H1 (cell line): ENCODE measurements around the gene KCNC3. TPM values are rescaled to one million over a fixed set of nuclear protein-coding genes. Genes with fewer than 3 reads are reported as not detected.

Source experiments
- CTCF ChIA-PET: fragments of 300-600 bp; sonication (Branson Sonifier 250); formaldehyde crosslinking; loops from one replicate; lab custom pipeline; 2021; ENCODE audit not compliant: partially characterized antibody; lab: Charles Lee
- POLR2A ChIA-PET: fragments of 300-600 bp; sonication (Branson Sonifier 250); formaldehyde crosslinking; loops from one replicate; lab custom pipeline; 2021; ENCODE audit warnings: inconsistent platforms; ENCODE audit not compliant: partially characterized antibody; lab: Charles Lee
- DNase-seq, 2 experiments: peaks; one replicate each; pipeline versions ENCODE4 v3.0.0 to v3.0.0-alpha.2; 2010 to 2022; ENCODE audit warnings: low spot score in 2 of 2, low read depth in 1 of 2, mixed read lengths in 1 of 2
- FAIRE-seq: peaks from 2 replicates; lab custom pipeline; 2011; peaks lifted over from hg19 to GRCh38; lab: Jason Lieb, UNC
- H2AFZ ChIP-seq: 2 replicates; pipeline ENCODE4 v1.8.1; 2012; ENCODE audit warnings: low read length, inconsistent platforms
- H2AK5ac ChIP-seq: 2 replicates; pipeline ENCODE4 v1.6.1; 2013; ENCODE audit warnings: low read depth, low read length
- H2BK120ac ChIP-seq: replicated peaks from 2 replicates; pipeline ENCODE3; 2013; ENCODE audit warnings: low read depth, low read length, inconsistent platforms
- H2BK12ac ChIP-seq: 2 replicates; pipeline ENCODE4 v1.6.1; 2013; ENCODE audit warnings: low read depth, low read length
- H2BK15ac ChIP-seq: 2 replicates; pipeline ENCODE4 v1.6.1; 2013; ENCODE audit warnings: low read length
- H2BK20ac ChIP-seq: 2 replicates; pipeline ENCODE4 v1.6.1; 2013; ENCODE audit warnings: low read length
- H2BK5ac ChIP-seq: 2 replicates; pipeline ENCODE4 v1.6.1; 2013; ENCODE audit warnings: low read depth, low read length
- H3K14ac ChIP-seq: 2 replicates; pipeline ENCODE4 v1.6.1; 2013; ENCODE audit warnings: inconsistent platforms; ENCODE audit not compliant: insufficient read length
- H3K18ac ChIP-seq: 2 replicates; pipeline ENCODE4 v1.6.1; 2013; ENCODE audit warnings: low read length; ENCODE audit errors: extremely low read depth
- H3K23ac ChIP-seq: 2 replicates; pipeline ENCODE4 v1.6.1; 2013; ENCODE audit warnings: inconsistent platforms; ENCODE audit not compliant: insufficient read length
- H3K23me2 ChIP-seq: 2 replicates; pipeline ENCODE4 v1.6.1; 2013; ENCODE audit warnings: low read depth, low read length
- H3K27ac ChIP-seq: 2 replicates; pipeline ENCODE4 v1.6.1; 2011; ENCODE audit warnings: low read depth, low read length, inconsistent platforms
- H3K27me3 ChIP-seq, 4 experiments: replicated peaks in 1 of 4; 1 replicate in 1 of 4; 2 replicates in 3 of 4; pipeline versions ENCODE4 v1.6.1 to v1.8.1; 2011 to 2013; ENCODE audit warnings: low read length in 3 of 4, mild to moderate bottlenecking in 3 of 4, inconsistent platforms in 2 of 4, mixed read lengths in 2 of 4, moderate library complexity in 1 of 4; ENCODE audit not compliant: control insufficient read depth in 3 of 4, insufficient read depth in 3 of 4; ENCODE audit errors: extremely low read depth in 1 of 4
- H3K36me3 ChIP-seq, 4 experiments: 2 replicates each; pipeline versions ENCODE4 v1.6.1 to v1.8.1; 2011 to 2013; ENCODE audit warnings: mild to moderate bottlenecking in 4 of 4, low read length in 3 of 4, moderate library complexity in 2 of 4, control low read depth in 1 of 4, inconsistent platforms in 1 of 4; ENCODE audit not compliant: insufficient read depth in 4 of 4, control insufficient read depth in 2 of 4
- H3K4ac ChIP-seq: replicated peaks from 2 replicates; pipeline ENCODE3; 2013; ENCODE audit warnings: low read length, low read depth, mixed read lengths, inconsistent platforms; ENCODE audit not compliant: insufficient read length
- H3K4me1 ChIP-seq, 4 experiments: replicated peaks in 1 of 4; 1 replicate in 1 of 4; 2 replicates in 3 of 4; pipeline versions ENCODE4 v1.6.1 to v1.8.1; 2011 to 2013; ENCODE audit warnings: low read length in 3 of 4, inconsistent platforms in 2 of 4, mixed read lengths in 1 of 4; ENCODE audit not compliant: insufficient read depth in 4 of 4, control insufficient read depth in 3 of 4
- H3K4me2 ChIP-seq, 2 experiments: 2 replicates each; pipeline versions ENCODE4 v1.6.1 to v1.8.1; 2011 to 2013; ENCODE audit warnings: low read depth in 2 of 2, low read length in 2 of 2, control low read depth in 1 of 2, inconsistent platforms in 1 of 2, mild to moderate bottlenecking in 1 of 2; ENCODE audit not compliant: insufficient read depth in 1 of 2
- H3K4me3 ChIP-seq, 4 experiments: fragments of 200-600, 300-600 bp in 1 of 4; sonication (generic), shearing (Covaris generic), sonication (Bioruptor Twin) in 1 of 4; 2 replicates each; pipeline versions ENCODE4 v1.5.1 to v1.8.1; 2011 to 2016; ENCODE audit warnings: low read length in 4 of 4, low read depth in 3 of 4, control low read depth in 2 of 4, inconsistent platforms in 2 of 4, mild to moderate bottlenecking in 2 of 4, mixed read lengths in 1 of 4, moderate library complexity in 1 of 4; ENCODE audit not compliant: insufficient read depth in 2 of 4; ENCODE audit errors: extremely low read depth in 1 of 4
- H3K56ac ChIP-seq: replicated peaks from 2 replicates; pipeline ENCODE3; 2013; ENCODE audit warnings: low read depth, mild to moderate bottlenecking, mixed read lengths, low read length, inconsistent platforms; ENCODE audit not compliant: insufficient read length
- H3K79me1 ChIP-seq: 2 replicates; pipeline ENCODE4 v1.6.1; 2013; ENCODE audit warnings: low read depth, low read length, control low read depth
- H3K79me2 ChIP-seq, 2 experiments: 2 replicates each; pipeline versions ENCODE4 v1.6.1 to v1.8.1; 2012 to 2013; ENCODE audit warnings: low read length in 2 of 2, mild to moderate bottlenecking in 2 of 2, inconsistent platforms in 1 of 2; ENCODE audit not compliant: insufficient read depth in 2 of 2, control insufficient read depth in 1 of 2
- H3K9ac ChIP-seq, 4 experiments: replicated peaks in 1 of 4; 1 replicate in 1 of 4; 2 replicates in 3 of 4; pipeline versions ENCODE4 v1.6.1 to v1.8.1; 2011 to 2013; ENCODE audit warnings: low read depth in 3 of 4, low read length in 3 of 4, control low read depth in 2 of 4, mild to moderate bottlenecking in 2 of 4, moderate library complexity in 2 of 4, inconsistent platforms in 1 of 4; ENCODE audit errors: extremely low read depth in 1 of 4
- H3K9me3 ChIP-seq, 2 experiments: 2 replicates each; pipeline versions ENCODE4 v1.6.1 to v1.8.1; 2012 to 2013; ENCODE audit warnings: mild to moderate bottlenecking in 2 of 2, moderate library complexity in 2 of 2, control low read depth in 1 of 2, inconsistent platforms in 1 of 2, low read depth in 1 of 2, low read length in 1 of 2, mixed read lengths in 1 of 2; ENCODE audit not compliant: insufficient read depth in 2 of 2
- H4K20me1 ChIP-seq, 2 experiments: replicated peaks in 1 of 2; 2 replicates each; pipeline versions ENCODE3 to v1.8.1; 2011 to 2013; ENCODE audit warnings: inconsistent platforms in 2 of 2, low read length in 2 of 2, mild to moderate bottlenecking in 1 of 2; ENCODE audit not compliant: insufficient read depth in 2 of 2, control insufficient read depth in 1 of 2
- H4K5ac ChIP-seq: 2 replicates; pipeline ENCODE4 v1.6.1; 2013; ENCODE audit warnings: low read length, low read depth, mixed read lengths, inconsistent platforms; ENCODE audit not compliant: insufficient read length
- H4K8ac ChIP-seq: 2 replicates; pipeline ENCODE4 v1.8.0; 2013; ENCODE audit warnings: mild to moderate bottlenecking, moderate library complexity, low read length, inconsistent platforms; ENCODE audit not compliant: insufficient read depth; ENCODE audit errors: extremely low read depth
- H4K91ac ChIP-seq: replicated peaks from 2 replicates; pipeline ENCODE3; 2013; ENCODE audit warnings: low read length, mixed read lengths, inconsistent platforms; ENCODE audit not compliant: insufficient read length
- WGBS, 2 experiments: shearing (Covaris generic) in 1 of 2; methylation state at CpG; one replicate each; pipeline versions ENCODE4 v1.1.6 to v1.1.7; 2013 to 2015; ENCODE audit warnings: low lambda C conversion rate in 2 of 2, mixed read lengths in 2 of 2, inconsistent platforms in 1 of 2, low coverage in 1 of 2, missing lambda C conversion rate in 1 of 2; ENCODE audit not compliant: insufficient replicate concordance in 2 of 2, insufficient coverage in 1 of 2, insufficient read length in 1 of 2; ENCODE audit errors: extremely low coverage in 1 of 2, missing lambda C conversion rate in 1 of 2; 5-methylcytosine and 5-hydroxymethylcytosine counted together
- polyA plus RNA-seq, 7 experiments: library from polyadenylated mRNA; depleted of rRNA in 3 of 7; stranded (reverse) in 5 of 7; unstranded in 2 of 7; fragments of >200 nt in 5 of 7; fragments of 200-250 nt in 2 of 7; gene quantifications; 1 replicate in 5 of 7; 2 replicates in 1 of 7; 4 replicates in 1 of 7; pipeline versions ENCODE4 v1.2.1 to v1.2.3, GENCODE V29; 2011 to 2013; ENCODE audit warnings: missing spikeins in 2 of 7, mixed read lengths in 2 of 7
- total RNA-seq: library from RNA; stranded (reverse); fragmentation: NEBNext Ultra II Directional; extraction: Animal tissue kit (Norgen Biotek cat#: 25700); gene quantifications from 2 replicates; pipeline ENCODE4 v1.2.1, GENCODE V29; 2021

Gene KCNC3
- total and polyA plus RNA-seq, 2 of the 8 experiments (the other 6 are each of a cell fraction or from before 2014, with no cell fraction given) = 3.9 to 7.2 TPM

GRCh38 chr19:50300814-50301606 lies 28.2 kb downstream of the KCNC3 start:
- no peaks in the 10 kb centered on the region for H3K79me1 ChIP-seq
- no peak overlapping the region for H3K27ac ChIP-seq
- H3K14ac ChIP-seq = no peak overlapping the region
- H4K91ac ChIP-seq = no peak overlapping the region
- no peaks in the 10 kb centered on the region for H3K9me3 ChIP-seq
- DNase-seq = no peak
- no peak overlapping the region for H3K23ac ChIP-seq
- H3K4ac ChIP-seq = no peak overlapping the region
- H3K9ac ChIP-seq = no peak overlapping the region
- WGBS, 2 experiments = 87% methylated on average over 10 of the region's 10 CpGs; no CpG with 5 or more reads in 1 of the 2 experiments
- H2AFZ ChIP-seq = no peak overlapping the region
- no peak overlapping the region for H3K18ac ChIP-seq
- H3K4me1 ChIP-seq = no peaks in the 10 kb centered on the region
- no peak overlapping the region for H3K4me2 ChIP-seq
- H2BK120ac ChIP-seq = no peak overlapping the region
- H2BK12ac ChIP-seq = no peak overlapping the region
- no peak overlapping the region for H2BK5ac ChIP-seq
- H3K36me3 ChIP-seq = peaks cover 0 to 13% (median 5%) of the 10 kb centered on the region in 4 experiments; a peak in 4 of 8 replicates
- POLR2A ChIA-PET = interaction anchor here (0.5 to 1.7 kb wide), 4 partner anchors 9 to 107 kb away, joined by 3 to 5 read pairs (median 4); partner anchors contain the start of gene KCNC3
- H2BK15ac ChIP-seq = no peak overlapping the region
- H3K23me2 ChIP-seq = no peaks in the 10 kb centered on the region
- H3K56ac ChIP-seq = no peak overlapping the region
- no peaks in the 10 kb centered on the region for H3K79me2 ChIP-seq
- no peak overlapping the region for H4K8ac ChIP-seq
- no peak overlapping the region for H2AK5ac ChIP-seq
- H3K27me3 ChIP-seq = no peaks in the 10 kb centered on the region; a peak in 1 of 7 replicates
- no peak overlapping the region for H2BK20ac ChIP-seq
- CTCF ChIA-PET = interaction anchor here (1.2 kb wide), 1 partner anchor 22 kb away, joined by 4 read pairs; no protein-coding TSS in a partner anchor
- H3K4me3 ChIP-seq = no peak overlapping the region
- no peak overlapping the region for H4K5ac ChIP-seq
- no peak for FAIRE-seq
- H4K20me1 ChIP-seq = no peaks in the 10 kb centered on the region
